ENCODE measurements around the gene OCSTAMP.

DNA sequence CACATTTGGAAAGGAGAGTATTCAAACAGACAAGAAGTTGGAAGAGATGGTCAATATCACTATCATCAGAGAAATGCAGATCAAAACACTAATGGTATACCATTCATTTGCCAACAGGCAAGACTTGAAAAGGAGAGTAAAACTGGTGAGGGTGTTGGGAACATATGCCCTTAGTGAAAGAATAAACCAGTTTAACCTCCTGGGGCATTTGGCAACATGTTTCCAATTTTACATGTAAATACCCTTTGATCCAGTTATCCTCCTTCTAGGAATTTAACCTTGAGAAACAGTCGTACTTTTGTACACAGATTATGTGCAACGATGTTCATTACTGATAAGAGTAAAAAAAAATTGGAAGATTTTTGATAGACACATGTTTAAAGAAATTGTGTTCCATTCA lies 34.1 kb upstream of the OCSTAMP start:
- TF ChIP-seq, protein P1, sequence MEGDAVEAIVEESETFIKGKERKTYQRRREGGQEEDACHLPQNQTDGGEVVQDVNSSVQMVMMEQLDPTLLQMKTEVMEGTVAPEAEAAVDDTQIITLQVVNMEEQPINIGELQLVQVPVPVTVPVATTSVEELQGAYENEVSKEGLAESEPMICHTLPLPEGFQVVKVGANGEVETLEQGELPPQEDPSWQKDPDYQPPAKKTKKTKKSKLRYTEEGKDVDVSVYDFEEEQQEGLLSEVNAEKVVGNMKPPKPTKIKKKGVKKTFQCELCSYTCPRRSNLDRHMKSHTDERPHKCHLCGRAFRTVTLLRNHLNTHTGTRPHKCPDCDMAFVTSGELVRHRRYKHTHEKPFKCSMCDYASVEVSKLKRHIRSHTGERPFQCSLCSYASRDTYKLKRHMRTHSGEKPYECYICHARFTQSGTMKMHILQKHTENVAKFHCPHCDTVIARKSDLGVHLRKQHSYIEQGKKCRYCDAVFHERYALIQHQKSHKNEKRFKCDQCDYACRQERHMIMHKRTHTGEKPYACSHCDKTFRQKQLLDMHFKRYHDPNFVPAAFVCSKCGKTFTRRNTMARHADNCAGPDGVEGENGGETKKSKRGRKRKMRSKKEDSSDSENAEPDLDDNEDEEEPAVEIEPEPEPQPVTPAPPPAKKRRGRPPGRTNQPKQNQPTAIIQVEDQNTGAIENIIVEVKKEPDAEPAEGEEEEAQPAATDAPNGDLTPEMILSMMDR (IDR thresholded peaks at IDR 0.05), result no peak
- TF ChIP-seq POLR2A (IDR thresholded peaks at IDR 0.05), result no peak

Data from thyroid gland (tissue), 4 donors.